HG03460 (cell line): ENCODE measurements around the gene DOCK4.

Experiments used
- ATAC-seq: cut with Tn5 transposase; IDR thresholded peaks from one replicate; pipeline ENCODE4 v1.9.1; 2021; ENCODE audit not compliant: unreplicated experiment

The DOCK4 gene

DNA sequence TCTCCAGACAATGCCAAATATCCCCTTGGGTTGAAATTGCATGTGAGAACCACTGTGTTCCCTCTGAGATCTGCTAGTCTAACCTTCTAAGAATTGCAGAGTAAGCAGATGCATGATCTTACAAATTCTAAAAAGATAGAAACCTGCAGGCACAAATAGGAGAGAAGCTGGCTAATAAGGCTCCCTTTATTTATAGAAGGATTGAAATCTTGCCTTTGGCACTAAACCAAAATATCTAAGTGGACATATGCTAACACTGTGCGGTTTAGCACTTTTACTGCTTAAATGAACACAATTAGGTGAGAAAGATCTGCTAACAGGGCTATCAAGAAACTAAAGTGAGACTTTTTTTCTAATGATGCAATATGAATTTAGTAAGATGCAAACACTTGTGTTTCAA, 225.5 kb downstream of the DOCK4 start:
- no peak for ATAC-seq

DNA sequence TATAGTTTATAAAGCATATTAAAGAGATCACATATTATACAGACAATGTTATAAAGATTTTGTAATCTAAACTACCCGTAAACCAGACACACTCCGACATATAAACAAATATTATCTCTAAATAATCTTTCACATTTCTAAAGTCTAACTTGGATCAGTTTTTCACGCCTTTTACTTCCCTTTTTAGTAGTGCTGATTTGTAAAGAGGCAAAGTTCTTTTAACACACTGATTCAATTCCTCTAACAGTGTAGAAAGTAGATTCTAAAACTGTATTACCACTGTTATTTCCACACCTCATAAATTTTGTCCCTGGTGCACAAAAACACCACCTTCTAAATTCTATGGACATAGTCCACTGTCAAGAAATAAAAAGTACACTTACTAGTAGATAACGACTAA, 230.9 kb downstream of the DOCK4 start:
- ATAC-seq: no peak

DNA sequence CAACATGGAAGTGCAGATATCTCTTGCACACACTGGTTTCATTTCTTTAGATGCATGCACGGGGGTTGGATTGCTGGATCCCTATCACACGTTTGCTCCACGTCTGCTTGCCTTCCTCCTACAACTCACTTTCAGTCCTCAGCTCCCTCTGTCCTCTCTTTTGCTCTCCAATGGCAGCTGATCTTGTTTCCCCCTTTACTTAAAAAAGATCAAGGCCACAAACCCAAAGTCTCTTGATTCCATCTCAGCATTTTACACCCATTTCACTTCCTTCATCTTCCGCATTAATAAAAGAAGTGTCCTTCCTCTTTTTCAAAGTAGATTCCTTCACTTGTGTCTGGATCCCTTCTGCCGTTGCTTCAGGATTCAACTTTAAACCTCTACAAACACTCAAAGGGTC, 245.2 kb downstream of the DOCK4 start:
- ATAC-seq: no peak

DNA sequence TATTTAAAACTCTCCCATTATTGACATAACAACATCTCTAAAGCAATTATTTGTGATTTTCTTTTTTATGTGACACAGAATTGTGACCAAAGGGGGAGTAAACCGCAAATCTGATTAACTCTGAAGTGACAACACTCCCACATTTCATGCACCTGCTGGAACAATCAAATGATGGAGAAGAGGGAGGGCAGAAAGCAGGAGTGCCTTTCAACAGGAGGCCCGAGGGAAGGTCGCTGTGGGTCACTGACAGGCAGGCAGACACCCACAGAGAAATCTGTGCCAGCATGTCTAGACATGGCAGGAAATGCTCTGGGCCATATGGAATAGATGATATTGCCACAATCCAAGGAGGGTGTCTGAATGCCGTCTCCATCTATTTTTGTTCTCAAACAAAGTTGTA, 247.3 kb downstream of the DOCK4 start:
- no peak for ATAC-seq

DNA sequence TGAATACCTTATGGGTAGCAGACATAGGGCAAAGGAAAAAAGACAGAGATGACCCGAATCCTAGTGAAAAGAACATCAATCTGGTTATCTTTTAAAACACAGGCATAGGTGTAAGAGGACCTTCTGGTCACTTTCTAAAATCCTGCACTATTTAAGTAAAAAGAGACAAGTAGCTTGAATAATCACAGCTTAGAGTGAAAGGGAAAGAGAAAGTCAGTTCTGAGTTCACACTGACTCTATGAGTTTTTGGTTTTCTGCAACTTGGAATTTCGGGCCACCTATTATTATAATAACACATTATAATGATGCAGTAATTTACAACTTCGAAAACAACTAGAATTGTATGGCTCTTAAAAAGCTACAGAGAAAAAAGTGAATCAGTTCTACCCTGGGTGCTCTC, 247.8 kb downstream of the DOCK4 start:
- no peak for ATAC-seq

DNA sequence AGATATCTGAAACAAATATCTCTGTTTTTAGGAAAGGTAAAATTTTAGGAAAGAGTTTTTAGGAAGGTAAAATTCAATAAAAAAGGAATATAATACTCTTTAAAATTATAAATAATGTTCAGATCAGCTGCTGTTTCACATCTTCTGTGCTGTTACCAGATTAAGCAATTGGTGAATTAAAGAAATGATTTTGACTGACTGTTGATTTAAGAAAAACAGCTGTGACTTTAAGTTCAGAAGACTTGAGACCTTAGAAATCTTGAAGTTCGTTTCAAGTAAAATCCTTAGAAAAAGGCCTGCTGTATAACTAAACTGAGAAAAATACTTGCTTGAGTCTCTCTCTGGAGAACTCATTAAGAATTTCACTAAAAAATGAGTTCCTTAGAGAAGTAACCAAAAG, 250.6 kb downstream of the DOCK4 start:
- no peak for ATAC-seq

DNA sequence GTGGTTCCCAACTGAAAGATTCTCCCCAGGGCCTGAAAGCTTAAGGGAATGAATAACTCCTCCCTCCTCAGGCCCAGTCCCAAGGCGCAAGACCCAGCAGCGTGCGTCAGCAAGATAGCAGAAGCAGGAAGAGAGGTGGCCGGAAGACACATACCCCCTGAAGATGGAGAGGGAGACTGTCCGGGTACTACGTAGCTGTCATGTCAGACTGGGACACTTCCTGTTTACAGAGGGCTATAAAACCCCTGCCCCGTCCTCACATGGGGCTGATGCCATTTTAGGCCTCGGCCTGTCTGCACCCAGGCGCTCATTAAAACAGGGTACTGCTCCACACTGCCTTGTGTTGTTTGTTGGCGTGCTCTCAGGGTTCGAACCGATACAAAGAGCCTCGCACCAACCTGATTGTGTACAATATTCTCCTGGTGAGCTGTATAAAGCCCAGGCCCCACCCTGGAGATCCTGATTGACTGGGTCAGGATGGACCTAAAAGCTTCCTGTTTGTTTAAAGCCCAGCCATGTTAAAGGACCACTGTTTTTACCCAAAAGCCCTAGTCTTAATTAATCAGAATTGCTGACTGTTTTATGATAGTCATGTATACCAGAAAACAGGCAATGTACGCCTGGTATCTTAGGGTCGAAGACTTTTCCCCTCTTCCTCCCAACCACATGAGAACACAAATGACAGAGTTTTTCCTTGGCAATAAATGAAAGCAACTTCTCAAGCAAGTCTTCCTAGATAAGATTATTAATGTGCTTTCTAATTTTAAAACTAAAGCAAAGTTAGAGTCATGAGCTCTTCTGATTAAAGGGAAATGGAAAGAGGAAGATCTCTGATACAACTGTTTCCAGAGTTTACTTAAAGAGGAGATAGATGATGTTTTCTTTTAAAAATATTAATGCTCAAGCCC, 251.5 kb downstream of the DOCK4 start:
- ATAC-seq: no peak

DNA sequence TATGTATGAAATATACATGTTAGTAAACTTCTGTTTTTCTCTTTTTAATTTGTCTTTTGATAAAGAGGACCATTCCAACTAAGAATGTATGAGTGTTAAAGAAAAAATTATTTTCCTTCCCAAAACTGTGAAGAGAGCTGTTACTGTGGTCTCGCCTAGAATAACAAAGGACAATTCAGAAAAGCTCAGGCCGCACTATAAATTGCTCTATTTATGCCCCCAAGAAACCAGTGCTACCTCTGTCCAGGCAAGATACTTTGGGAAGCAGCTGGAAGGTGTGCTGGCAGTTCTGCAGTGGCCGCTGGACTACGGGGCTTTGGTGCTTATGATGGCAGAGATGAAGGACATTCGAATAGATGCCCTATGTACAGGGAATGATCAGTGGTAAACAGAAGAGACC, 252.1 kb downstream of the DOCK4 start:
- no peak for ATAC-seq

DNA sequence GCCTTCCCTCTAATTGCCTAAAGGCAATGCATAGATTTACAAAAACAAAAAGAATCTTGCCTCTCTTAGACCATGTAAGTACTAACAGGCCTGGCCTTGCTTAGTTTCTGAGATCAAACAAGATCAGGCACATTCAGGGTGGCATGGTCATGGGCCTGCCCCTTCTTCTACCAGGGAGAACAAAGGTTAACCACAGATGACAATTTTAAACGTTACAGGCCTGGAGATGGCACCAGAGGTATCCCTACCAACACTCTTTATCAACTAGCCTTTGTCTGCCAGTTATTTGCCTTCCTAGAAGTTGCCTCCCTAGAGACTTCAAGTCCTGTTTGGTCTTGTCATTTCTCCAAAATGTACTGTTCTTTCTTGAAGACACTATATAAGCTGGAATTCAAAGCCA, 252.6 kb downstream of the DOCK4 start:
- peak; percentile 67 for ATAC-seq

DNA sequence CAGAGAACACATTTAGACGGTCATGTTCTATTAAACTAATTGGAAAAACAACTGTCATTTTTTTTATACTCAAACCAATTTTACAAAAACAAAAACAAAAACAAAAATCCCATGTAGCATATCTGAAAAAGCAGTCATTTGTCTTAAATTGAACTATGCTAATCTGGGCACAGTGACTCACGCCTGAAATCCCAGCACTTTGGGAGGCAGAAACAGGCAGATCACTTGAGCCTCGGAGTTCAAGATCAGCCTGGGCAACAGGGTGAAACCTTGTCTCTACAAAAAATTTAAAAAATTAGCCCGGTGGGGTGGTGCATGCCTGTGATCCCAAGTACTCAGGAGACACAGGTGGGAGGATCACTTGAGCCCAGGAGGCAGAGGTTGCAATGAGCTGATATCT, 253.4 kb downstream of the DOCK4 start:
- ATAC-seq: no peak

DNA sequence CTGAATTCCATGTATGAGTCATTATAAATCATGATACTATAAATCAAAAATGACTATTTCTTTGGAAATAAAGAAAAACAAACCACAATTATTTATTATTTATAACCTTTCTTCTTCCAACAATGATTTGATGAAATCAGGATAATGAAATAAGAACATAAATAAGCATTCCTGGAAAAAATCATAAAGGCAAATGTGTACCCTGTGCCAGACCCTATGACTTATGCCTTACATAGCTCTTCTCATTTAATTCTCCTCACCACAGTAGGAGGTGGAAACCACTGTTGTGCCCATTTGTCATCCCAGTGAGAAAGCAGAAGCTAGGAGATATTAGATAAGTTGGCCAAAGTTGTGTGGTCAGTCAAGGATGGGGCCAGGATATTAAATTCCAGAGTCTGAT, 255.1 kb downstream of the DOCK4 start:
- no peak for ATAC-seq

DNA sequence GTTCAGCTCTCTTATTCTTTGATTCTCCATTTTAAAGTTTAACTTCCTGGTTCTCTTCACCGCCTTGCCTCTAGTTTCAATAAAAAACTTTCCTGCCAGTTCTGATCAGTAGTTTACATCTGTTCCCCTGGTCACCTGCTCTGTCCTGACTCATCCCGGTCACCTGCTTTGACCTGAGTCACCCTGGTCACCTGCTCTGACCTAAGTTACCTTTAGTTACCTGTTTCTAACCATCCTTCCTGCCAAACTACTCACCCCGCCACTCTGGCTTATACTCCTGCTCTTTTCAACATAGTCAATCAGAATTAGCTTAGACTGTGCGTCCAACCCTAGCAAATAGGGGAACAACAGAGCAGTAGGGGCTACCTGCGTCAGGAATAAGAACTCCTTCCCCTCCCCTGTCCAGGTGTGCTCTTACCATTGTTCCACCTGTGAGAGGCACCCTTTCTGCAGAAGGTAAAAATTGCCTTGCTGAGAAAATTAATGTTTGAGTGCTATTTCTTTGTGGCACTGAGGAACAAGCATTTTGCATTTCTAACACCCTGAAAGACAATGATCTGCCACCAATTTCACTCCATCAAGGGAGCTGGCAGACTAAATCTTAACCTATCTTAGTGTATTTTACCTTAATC, 263.6 kb downstream of the DOCK4 start:
- no peak for ATAC-seq

DNA sequence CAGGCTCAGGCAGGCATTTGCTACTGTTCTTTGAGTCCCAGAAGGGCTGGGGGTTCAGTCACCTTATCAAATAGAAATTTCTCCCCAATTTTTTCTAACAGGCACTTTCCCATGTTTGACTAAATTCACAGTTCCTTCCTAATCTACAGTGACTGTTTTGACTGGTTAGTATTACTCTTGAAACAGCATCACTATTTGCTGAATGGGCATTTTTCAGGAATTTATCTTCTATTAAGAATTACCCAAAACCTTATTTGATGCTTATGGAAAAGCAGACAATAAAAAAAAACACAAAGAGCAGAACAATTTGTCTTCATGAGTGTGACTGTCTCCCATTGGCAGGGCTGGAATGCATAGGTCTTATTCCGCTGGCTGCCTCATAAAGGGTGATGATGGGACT, 269.0 kb downstream of the DOCK4 start:
- ATAC-seq: no peak

DNA sequence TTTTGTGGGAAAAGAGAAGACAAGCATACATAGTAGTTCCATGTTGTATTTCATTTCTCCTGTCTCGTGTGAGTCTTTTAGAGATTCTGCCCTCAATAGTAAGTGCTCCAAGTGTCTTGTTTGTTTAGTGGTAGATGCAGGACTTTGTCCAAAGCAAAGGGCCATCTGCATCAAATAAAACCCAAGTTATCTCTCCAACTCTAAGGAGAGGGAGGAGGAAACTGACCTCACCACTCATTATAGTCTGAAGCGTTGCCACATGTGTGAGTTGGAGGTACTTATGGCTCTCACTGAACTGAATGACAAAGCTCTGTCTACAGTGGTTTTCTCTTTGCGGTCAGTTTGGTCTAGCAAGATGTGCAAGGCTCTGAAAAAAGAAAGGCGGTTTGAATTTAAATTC, 272.6 kb downstream of the DOCK4 start:
- ATAC-seq: no peak

DNA sequence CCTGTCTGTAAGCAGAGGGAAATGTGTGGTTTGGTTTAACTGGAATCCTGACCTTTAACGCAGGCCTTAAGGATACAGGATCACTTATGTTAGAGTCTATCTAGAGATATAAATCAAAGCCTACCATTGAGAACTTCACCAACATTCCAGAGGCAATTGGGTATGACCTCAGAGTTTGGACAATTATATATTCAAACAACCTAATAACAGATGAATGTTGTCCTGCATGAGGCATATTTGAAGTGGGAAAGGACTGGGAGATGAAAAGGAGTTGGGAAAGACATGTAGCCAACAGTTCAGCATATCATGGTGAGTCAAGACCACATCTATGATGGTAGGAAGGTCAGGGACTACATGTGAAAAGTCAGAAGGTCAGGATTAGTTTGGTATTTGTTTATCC, 274.2 kb downstream of the DOCK4 start:
- no peak for ATAC-seq

DNA sequence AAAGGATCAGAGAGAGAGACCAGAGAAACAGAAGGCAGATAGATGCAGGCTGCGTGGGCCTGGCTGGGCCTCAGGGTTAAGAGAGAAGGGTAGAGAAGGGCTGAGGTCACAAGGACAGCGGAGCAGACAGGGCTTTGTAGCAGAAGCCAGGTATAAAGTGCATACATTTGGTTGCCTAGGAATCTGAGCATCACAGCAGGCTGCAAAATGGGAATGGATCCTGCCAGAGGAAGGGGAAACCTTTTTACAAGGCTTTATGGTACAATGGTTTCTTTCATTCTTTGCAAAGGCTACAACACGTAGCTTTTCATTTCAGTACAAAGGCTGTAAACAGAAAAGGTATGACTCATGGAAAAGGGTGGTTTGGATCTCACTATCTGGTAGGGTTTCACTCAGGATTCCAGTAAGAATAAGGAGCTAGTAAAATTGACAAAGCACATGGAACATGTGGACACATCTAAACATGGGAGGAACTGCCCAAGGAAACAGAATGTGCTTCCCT, 275.1 kb downstream of the DOCK4 start:
- ATAC-seq: no peak

DNA sequence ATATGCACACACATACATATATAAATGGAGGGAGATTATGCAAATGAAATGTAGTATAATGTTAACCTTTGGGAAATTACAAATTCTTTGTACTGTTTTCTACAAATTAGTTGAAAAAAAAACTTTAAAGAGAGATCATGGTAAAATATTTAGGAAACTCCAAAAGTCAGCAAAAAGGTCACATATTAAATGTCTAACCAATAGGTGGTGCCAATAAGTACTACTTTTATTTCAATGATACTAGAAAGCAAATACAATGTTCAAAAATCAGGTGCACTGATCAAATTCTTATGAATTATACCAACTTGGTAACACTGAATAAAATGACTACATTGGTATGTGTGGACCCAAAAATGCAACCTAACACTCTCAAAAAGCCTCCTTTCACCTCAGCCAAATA, 276.9 kb downstream of the DOCK4 start:
- no peak for ATAC-seq

DNA sequence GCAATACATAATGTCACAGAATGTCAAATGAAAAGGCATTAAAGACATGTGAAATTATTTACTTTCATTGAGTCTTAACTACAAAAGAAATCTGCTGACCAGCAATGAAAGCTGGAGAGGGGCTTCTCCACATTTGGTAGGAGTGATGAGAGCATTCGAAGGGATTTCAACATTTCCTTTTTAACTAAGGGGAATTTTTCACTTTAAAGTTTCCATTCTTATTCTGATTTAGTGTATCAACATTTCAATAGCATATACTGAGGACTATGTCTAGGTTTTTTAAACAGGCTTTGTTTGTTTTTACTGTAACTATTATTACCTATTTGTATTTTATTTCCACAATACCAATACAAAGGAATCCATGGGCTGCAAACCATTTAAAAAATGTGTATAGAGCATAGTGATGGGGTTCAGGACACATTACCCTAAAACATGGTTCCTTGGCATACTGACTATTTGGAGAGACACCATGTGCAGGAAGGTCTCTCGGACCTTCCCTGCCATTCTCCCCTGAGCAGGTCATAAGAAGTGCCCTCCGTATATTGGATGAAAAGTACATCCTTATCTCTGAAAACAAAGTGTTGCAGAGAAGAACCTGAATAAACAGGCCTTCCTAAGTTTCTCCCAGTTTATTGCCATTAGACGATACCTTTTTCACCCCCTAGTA, 278.7 kb downstream of the DOCK4 start:
- no peak for ATAC-seq

DNA sequence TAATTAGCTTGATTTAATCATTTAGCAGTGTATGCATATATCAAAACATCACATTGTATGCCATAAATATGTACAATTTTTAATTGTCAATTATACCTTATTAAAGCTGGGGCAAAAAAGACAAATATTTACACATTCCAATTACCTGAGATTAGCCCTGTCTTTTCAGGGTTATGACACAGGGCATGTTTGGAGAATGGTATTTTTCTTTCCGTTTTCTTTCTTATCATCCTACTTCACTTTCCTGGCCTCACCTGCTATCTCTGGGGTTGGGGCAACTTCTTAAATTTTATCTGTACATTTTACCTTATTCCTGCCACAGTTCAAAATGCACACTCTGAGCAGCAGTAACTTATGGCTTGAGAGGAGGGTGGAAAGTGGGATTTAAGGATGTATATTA, 285.9 kb downstream of the DOCK4 start:
- ATAC-seq: no peak

DNA sequence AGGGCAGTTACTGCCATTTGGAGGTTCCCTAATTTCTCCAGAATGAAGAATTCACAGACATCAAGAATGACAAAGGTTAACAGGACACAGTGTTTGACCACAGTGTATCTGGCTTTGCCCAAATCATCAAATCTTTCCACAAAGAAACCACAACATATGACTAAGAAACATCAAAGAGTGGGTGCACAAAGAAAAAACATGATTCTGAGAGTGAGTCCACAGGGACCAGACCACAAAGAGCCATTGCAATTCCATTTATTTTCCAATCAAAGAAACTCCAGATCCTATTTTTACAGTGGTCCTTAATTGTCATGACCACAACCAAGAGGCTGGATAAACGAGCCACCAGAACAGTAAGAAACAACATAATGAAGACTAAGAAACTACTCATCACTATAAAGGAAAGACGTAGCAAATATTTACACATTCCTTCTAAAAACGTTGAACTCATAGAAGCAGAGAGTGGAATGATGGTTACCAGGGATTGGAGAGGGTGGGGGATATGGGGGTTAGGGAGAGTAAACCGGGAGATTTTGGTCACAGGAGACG, 286.5 kb downstream of the DOCK4 start:
- no peak for ATAC-seq

DNA sequence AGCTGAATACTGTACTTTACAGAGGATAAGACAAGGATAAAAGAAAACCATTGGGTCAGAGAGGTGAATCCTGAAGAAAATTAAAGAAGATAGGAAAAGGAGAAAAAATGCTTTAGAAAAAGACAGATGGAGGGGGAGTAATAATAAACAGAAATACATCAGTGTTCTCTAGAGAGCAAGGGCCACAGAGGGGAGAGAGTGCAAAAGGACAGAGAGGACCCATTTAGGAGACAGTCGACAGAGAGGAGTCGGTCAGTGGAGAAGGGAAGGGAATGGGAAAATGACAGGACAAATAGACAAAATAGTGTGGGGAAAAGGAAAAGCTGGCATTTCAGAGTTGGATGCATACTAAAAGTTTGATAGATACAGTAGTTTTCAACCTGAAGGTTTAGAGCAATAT, 287.0 kb downstream of the DOCK4 start:
- no peak for ATAC-seq

DNA sequence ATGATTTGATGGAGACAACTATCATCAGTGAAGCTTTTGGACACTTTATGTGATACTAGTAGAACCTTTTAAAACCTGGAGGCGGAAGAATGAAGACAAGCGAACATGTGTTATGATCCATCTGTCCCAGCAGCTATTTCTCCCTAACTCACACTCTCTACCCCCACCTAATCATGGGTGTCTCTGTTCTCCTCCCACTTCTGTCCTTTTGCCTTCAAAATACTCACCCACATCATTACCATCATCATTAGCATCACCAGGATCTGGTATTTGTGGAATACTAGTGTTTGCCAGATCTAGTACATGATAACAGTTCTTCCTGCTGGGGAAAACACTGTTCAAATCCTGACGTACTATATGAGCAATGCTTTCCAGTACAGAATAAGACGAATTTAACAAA, 287.7 kb downstream of the DOCK4 start:
- no peak for ATAC-seq
